BE2C (cell line): Measurements from ENCODE around the gene NWD2.

ENCODE experiments used
- DNase-seq: peaks from one replicate; pipeline ENCODE4 v3.0.0-alpha.2; 2020
- H3K27me3 ChIP-seq: fragments of 250-450 bp; sonication (Bioruptor Pico); 2 replicates; pipeline ENCODE4 v1.5.1; 2020; ENCODE audit warnings: mild to moderate bottlenecking
- H3K36me3 ChIP-seq: fragments of 250-450 bp; sonication (Bioruptor Pico); 2 replicates; pipeline ENCODE4 v1.5.1; 2020; ENCODE audit warnings: mild to moderate bottlenecking
- H3K4me1 ChIP-seq: fragments of 250-450 bp; sonication (Bioruptor Pico); 2 replicates; pipeline ENCODE4 v1.5.1; 2020
- H3K4me3 ChIP-seq: 2 replicates; pipeline ENCODE4 v1.5.1; 2011; ENCODE audit warnings: low read depth, low read length
- H3K9me3 ChIP-seq: fragments of 250-450 bp; sonication (Bioruptor Pico); 2 replicates; pipeline ENCODE4 v1.5.1; 2020
- TF ChIP-seq, protein P1 (sequence below): IDR thresholded peaks from 2 replicates; pipeline ENCODE4 v1.5.1; 2012; ENCODE audit warnings: mild to moderate bottlenecking, low read depth, low read length

NWD2 gene

DNA sequence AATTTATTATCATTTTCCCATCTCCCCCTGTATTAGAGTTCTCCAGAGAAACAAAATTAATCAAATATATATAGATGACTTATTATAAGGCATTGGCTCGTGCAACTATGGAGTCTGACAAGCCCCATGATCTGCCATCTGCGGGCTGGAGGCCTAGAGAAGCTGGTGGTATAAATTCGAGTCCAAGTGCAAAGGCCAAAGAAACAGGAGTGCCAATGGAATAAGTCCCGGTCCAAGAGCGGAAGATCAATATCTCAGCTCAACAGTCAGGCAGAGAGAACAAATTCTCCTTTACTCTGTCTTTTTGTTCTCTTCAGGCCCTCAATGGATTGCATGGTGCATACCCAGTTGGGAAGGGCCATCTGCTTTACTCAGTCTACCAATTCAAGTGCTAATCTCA, 178.8 kb downstream of the NWD2 start:
- H3K36me3 ChIP-seq = no peaks in the 10 kb centered on the region
- H3K4me1 ChIP-seq = no peaks in the 10 kb centered on the region
- no peaks in the 10 kb centered on the region for H3K9me3 ChIP-seq
- TF ChIP-seq, protein P1, sequence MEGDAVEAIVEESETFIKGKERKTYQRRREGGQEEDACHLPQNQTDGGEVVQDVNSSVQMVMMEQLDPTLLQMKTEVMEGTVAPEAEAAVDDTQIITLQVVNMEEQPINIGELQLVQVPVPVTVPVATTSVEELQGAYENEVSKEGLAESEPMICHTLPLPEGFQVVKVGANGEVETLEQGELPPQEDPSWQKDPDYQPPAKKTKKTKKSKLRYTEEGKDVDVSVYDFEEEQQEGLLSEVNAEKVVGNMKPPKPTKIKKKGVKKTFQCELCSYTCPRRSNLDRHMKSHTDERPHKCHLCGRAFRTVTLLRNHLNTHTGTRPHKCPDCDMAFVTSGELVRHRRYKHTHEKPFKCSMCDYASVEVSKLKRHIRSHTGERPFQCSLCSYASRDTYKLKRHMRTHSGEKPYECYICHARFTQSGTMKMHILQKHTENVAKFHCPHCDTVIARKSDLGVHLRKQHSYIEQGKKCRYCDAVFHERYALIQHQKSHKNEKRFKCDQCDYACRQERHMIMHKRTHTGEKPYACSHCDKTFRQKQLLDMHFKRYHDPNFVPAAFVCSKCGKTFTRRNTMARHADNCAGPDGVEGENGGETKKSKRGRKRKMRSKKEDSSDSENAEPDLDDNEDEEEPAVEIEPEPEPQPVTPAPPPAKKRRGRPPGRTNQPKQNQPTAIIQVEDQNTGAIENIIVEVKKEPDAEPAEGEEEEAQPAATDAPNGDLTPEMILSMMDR = no peak
- no peak for DNase-seq
- H3K27me3 ChIP-seq = 0 out of 2 replicates have a peak, but pooled peaks cover 4% of the 10 kb centered on the region
- no peak overlapping the region for H3K4me3 ChIP-seq

DNA sequence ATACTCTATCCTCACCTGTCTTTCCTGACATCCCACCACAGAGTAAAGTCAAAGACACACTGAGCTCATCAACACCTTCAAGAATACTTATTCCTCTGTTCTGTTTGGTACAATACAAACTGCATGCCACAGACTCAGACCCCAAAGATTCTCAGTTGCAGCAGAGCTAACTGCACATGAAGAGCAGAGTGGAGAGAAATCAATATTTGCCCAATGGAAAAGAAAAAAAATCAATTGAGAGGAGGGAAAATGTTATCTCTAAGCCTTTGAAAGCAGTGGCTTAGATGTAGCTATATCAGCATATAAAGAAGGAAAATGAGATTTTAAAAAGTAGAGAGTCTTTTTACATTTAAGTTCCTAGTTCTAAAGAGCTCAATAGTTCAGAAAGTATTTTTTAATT, 180.2 kb downstream of the NWD2 start:
- no peaks in the 10 kb centered on the region for H3K4me1 ChIP-seq
- TF ChIP-seq, protein P1 = no peak
- H3K27me3 ChIP-seq = 0 out of 2 replicates have a peak, but pooled peaks cover 4% of the 10 kb centered on the region
- no peak overlapping the region for H3K4me3 ChIP-seq
- DNase-seq = no peak
- H3K36me3 ChIP-seq = no peaks in the 10 kb centered on the region
- no peaks in the 10 kb centered on the region for H3K9me3 ChIP-seq

- TF ChIP-seq, protein P1 = no peak
- no peaks in the 10 kb centered on the region for H3K9me3 ChIP-seq
- no peak for DNase-seq
- H3K27me3 ChIP-seq = 0 out of 2 replicates have a peak, but pooled peaks cover 4% of the 10 kb centered on the region
- H3K36me3 ChIP-seq = no peaks in the 10 kb centered on the region
- no peaks in the 10 kb centered on the region for H3K4me1 ChIP-seq
- H3K4me3 ChIP-seq = no peak overlapping the region
Measured at GRCh38 chr4:37425857-37426256, 181.3 kb downstream of the NWD2 start.

DNA sequence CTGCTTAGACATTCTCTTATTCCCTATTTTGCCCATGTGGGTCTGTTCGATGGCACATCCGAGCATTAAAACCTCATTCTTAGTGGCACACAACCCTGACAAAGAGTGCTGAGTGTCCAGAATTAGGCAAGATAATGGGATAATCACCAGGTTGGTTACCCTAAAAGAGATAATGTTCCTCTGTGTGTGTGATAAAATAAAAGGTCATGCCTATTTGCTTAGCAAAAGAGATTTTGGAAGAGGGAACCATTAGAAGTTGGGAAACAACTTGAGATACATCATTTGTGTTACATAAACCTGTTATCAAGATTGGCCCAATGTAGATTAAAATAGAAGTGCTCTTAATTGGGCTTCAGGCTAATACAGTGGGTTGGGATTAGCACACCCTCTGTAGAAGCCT, 182.7 kb downstream of the NWD2 start:
- H3K36me3 ChIP-seq = no peaks in the 10 kb centered on the region
- DNase-seq = no peak
- no peaks in the 10 kb centered on the region for H3K9me3 ChIP-seq
- 0 out of 2 replicates have a peak, but pooled peaks cover 4% of the 10 kb centered on the region for H3K27me3 ChIP-seq
- H3K4me1 ChIP-seq = no peaks in the 10 kb centered on the region
- TF ChIP-seq, protein P1 = no peak
- no peak overlapping the region for H3K4me3 ChIP-seq

DNA sequence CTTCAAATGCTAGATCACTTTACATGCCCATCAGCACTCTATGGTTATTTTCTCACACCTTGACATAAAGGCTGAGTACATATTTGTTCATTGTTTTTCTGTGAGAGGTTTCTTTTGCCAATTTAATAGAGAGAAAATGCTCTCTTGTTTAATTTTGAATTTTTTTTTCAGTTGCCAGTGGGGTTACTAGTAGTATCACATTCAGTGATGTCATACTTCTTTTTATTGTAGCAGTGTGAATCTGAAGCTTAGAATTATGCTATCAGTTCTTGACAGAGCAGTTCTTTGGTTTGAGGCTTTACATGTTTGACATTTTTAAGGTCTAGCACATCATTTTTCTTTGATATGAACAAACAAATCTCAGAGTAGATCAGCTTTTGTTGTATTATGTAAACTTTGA, 185.4 kb downstream of the NWD2 start:
- DNase-seq = no peak
- TF ChIP-seq, protein P1 = no peak
- Histone ChIP-seq H3K27me3 (0 out of 2 replicates have a peak, but pooled peaks cover 4% of the 10 kb centered on the region), H3K9me3 (no peaks in the 10 kb centered on the region), H3K36me3 (no peaks in the 10 kb centered on the region), H3K4me3 (no peak overlapping the region), H3K4me1 (no peaks in the 10 kb centered on the region)

DNA sequence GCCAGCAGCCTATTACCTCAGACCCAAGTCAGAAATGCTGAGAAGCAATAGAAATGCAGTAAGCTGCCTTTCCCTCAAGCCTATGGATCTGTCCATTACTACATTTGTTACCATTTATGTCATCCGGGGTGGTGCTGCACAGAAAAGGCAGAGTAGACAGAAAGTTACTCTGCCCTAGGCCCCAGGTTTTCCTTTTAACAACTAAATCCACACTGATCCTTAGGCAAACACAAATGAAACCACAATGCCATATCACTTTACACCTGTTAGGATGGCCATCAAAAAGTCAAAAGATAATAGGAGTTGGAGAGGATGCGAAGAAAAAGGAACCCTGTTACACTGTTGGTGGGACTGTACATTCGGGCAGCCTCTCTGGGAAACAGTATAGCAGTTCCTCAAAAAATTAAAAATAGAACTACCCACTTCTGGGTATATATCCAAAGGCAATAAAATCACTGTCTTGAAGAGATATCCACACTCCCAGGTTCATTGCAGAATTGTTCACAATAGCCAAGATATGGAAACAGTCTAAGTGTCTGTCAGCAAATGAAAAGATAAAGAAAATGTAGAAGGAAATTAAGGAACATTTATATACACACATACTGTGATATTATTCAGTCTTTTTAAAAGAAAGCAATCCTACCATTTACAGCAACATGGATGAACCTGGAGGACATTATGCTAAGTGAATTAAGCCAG, 186.3 kb downstream of the NWD2 start:
- Histone ChIP-seq H3K4me3 (no peak overlapping the region), H3K4me1 (no peaks in the 10 kb centered on the region), H3K27me3 (0 out of 2 replicates have a peak, but pooled peaks cover 4% of the 10 kb centered on the region), H3K36me3 (no peaks in the 10 kb centered on the region), H3K9me3 (no peaks in the 10 kb centered on the region)
- no peak for DNase-seq
- TF ChIP-seq, protein P1 = no peak
